ENCODE measurements around the gene TAMALIN.

GRCh38 chr12:52055731-52056711 is 49.3 kb downstream of the TAMALIN start:
- TF ChIP-seq CTCF (conservative IDR thresholded peaks at IDR 0.05; ENCODE audit: low read depth, low read length) (no peak), EZH2 (IDR thresholded peaks at IDR 0.05; ENCODE audit: low read length, unreplicated experiment) (no peak)
